Ovary (tissue), 10 donors: Measurements from ENCODE around the gene MACC1. TPM values are rescaled to one million over a fixed set of nuclear protein-coding genes. Genes with fewer than 3 reads are reported as not detected.

Experiments used
- DNase-seq, 5 donors: peaks; one replicate each; pipeline ENCODE4 v3.0.0-alpha.2; 2019 to 2020
- H3K27ac ChIP-seq, 2 donors: fragments of 200-600 bp; one replicate each; pipeline versions ENCODE4 v1.5.1 to v1.8.0; 2019 to 2022
- H3K27me3 ChIP-seq: fragments of 200-600 bp; one replicate; pipeline ENCODE4 v1.8.0; 2022
- H3K36me3 ChIP-seq: fragments of 200-600 bp; sonication (generic); one replicate; pipeline ENCODE4 v1.5.1; 2019
- H3K4me1 ChIP-seq: one replicate; pipeline ENCODE4 v1.8.1; 2013; ENCODE audit warnings: mild to moderate bottlenecking, moderate library complexity; ENCODE audit not compliant: insufficient read depth
- H3K4me3 ChIP-seq: fragments of 200-600 bp; sonication (generic); one replicate; pipeline ENCODE4 v1.5.1; 2017
- H3K9me3 ChIP-seq, 2 donors: fragments of 200-600 bp in 1 of 2; sonication (generic) in 1 of 2; one replicate each; pipeline versions ENCODE4 v1.5.1 to v1.8.1; 2013 to 2019; ENCODE audit warnings: mild to moderate bottlenecking in 1 of 2, moderate library complexity in 1 of 2
- EP300 ChIP-seq: sonication (generic); formaldehyde crosslinking; IDR thresholded peaks from one replicate; pipeline ENCODE4 v1.6.1; 2017; ENCODE audit warnings: antibody characterized with exemption
- POLR2A ChIP-seq: fragments of 450-650 bp; IDR thresholded peaks from one replicate; pipeline ENCODE4 v1.6.1; 2017; ENCODE audit warnings: antibody characterized with exemption, mild to moderate bottlenecking, moderate library complexity
- WGBS, 3 donors: extraction: QIAGEN DNeasy Blood & Tissue Kit in 1 of 3; methylation state at CpG; one replicate each; pipeline versions ENCODE4 v1.1.5 to v1.1.7; 2013 to 2017; 5-methylcytosine and 5-hydroxymethylcytosine counted together
- intact Hi-C, 4 donors: fragments of 100-400 bp; cut with DNase I; formaldehyde crosslinking; loops; one replicate each; pipeline versions ENCODE4 v1.11.0 to v1.15.1; 2022 to 2023
- long read RNA-seq, 3 donors: library from polyadenylated mRNA in 2 of 3; unstranded in 2 of 3; transcript quantifications; one replicate each; pipeline ENCODE4 v2.0.0 and lab custom pipeline, GENCODE V29; 2021 to 2026
- polyA plus RNA-seq, 2 donors: library from polyadenylated mRNA; stranded (reverse); fragments of 200-250 nt in 1 of 2; fragments of 350-450 nt in 1 of 2; fragmentation: Illumina TruSeq in 1 of 2; extraction: RNeasy Lipid Tissue Mini Kit (QIAGEN cat#74804) in 1 of 2; gene quantifications; one replicate each; pipeline ENCODE4 v1.2.3, GENCODE V29; 2013 to 2014
- total RNA-seq, 7 donors: library from RNA; depleted of rRNA in 2 of 7; stranded (reverse); fragments of >200 nt in 2 of 7; fragmentation: NEBNext Ultra II Directional in 3 of 7; extraction: Animal tissue kit (Norgen Biotek cat#: 25700) in 3 of 7; gene quantifications; one replicate each; pipeline versions ENCODE4 v1.1.0 to v1.2.4, GENCODE V29; 2016 to 2023
- TF ChIP-seq, protein P1 (sequence below), 3 donors: fragments of 450-650 bp in 2 of 3; fragments of 200-600 bp in 1 of 3; IDR thresholded peaks; one replicate each; pipeline versions ENCODE4 v1.5.1 to v1.8.0; 2016 to 2022; ENCODE audit warnings: antibody characterized with exemption in 3 of 3, mild to moderate bottlenecking in 1 of 3
- donor health status: DM: no; HTN: no; CAD: no; lungs with moderate emphysema.
- donor health status: DM: no; HTN: no; CAD: no.
- donor health status: Bipolar disorder and iron deficiency.
- donor health status: DM: yes; HTN: yes; CAD: no.
- donor health status: DM: no; HTN: no; CAD: no.
- donor health status: DM: yes; HTN: yes; CAD: no.

Gene MACC1
- total RNA-seq (1 to 10 TPM in 3 of 7 donors, under 1 TPM in 3, not detected in 1; 0.15 to 3.5 (median 0.76) TPM), polyA plus RNA-seq (under 1 TPM in 1 of 2 donors, not detected in 1; 0.05 TPM)
- long read RNA-seq, donor 1: 0 reads
- long read RNA-seq, donor 2, partial matches to known transcripts: 0 of 1 reads
- long read RNA-seq, donor 2, other reads (novel, unspliced or antisense): 0 of 1 reads
- long read RNA-seq, donor 3: 0 reads

- Histone ChIP-seq H3K4me3 (no peak within 1 kb of the TSS), H3K27ac (no peak within 1 kb of the TSS)
Measured at GRCh38 chr7:20217193-20217948, at the start of gene MACC1. TSS of gene MACC1 (minus strand) at chr7:20217384. CDS start at chr7:20161862, 55,522 bp downstream.

DNA sequence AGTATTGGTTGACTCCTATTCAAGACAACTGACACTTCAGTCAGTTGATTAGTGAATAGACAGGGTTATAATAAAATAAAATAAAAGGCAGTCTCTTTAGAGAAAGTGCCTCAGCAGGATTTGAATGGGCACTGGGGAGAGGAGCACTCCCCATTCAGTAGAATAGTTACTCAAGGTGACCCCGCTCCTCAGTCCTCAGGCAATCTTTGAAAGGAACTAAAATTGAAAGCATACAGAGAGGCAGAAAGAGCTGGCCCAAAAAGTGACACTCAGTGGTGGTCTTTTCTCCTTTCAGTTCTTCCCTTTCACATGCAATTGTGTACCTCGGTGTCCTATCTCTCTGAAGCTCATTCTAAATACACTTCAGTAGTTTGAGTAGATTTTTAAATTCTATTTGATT lies 47.4 kb upstream of the MACC1 start:
- intact Hi-C loops: no loop called here
- no peaks in the 10 kb centered on the region for H3K9me3 ChIP-seq
- no peaks in the 10 kb centered on the region for H3K27me3 ChIP-seq
- WGBS, 3 donors: 78 to 82% (median 78%) methylated on average over 2 of the region's 2 CpGs
- no peaks in the 10 kb centered on the region for H3K36me3 ChIP-seq
- DNase-seq: no peak
- H3K4me1 ChIP-seq: peaks cover 3% of the 10 kb centered on the region
- no peak for TF ChIP-seq POLR2A
- TF ChIP-seq EP300: no peak
- TF ChIP-seq, protein P1, sequence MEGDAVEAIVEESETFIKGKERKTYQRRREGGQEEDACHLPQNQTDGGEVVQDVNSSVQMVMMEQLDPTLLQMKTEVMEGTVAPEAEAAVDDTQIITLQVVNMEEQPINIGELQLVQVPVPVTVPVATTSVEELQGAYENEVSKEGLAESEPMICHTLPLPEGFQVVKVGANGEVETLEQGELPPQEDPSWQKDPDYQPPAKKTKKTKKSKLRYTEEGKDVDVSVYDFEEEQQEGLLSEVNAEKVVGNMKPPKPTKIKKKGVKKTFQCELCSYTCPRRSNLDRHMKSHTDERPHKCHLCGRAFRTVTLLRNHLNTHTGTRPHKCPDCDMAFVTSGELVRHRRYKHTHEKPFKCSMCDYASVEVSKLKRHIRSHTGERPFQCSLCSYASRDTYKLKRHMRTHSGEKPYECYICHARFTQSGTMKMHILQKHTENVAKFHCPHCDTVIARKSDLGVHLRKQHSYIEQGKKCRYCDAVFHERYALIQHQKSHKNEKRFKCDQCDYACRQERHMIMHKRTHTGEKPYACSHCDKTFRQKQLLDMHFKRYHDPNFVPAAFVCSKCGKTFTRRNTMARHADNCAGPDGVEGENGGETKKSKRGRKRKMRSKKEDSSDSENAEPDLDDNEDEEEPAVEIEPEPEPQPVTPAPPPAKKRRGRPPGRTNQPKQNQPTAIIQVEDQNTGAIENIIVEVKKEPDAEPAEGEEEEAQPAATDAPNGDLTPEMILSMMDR (IDR thresholded peaks at IDR 0.05): no peak
- H3K4me3 ChIP-seq: no peak overlapping the region
- no peak overlapping the region for H3K27ac ChIP-seq

More at GRCh38 chr7:20217193-20217948, at the start of gene MACC1:
- H3K4me1 ChIP-seq: no peaks in the 10 kb centered on the region
- WGBS, 3 donors: 74 to 81% (median 78%) methylated on average over 6 of the region's 6 CpGs
- H3K9me3 ChIP-seq: no peaks in the 10 kb centered on the region
- TF ChIP-seq, protein P1 (IDR thresholded peaks at IDR 0.05): no peak
- no peak for TF ChIP-seq EP300
- no peak for TF ChIP-seq POLR2A
- intact Hi-C loops: no loop called here
- H3K27me3 ChIP-seq: no peaks in the 10 kb centered on the region
- no peaks in the 10 kb centered on the region for H3K36me3 ChIP-seq
- DNase-seq: no peak

- Histone ChIP-seq H3K4me1 (peaks cover 3% of the 10 kb centered on the region), H3K36me3 (no peaks in the 10 kb centered on the region), H3K27me3 (no peaks in the 10 kb centered on the region), H3K4me3 (no peak overlapping the region), H3K9me3 (no peaks in the 10 kb centered on the region), H3K27ac (no peak overlapping the region)
- no peak for DNase-seq
- WGBS, 3 donors: 40 to 63% (median 56%) methylated on average over 1 of the region's 1 CpG
- TF ChIP-seq, protein P1 (IDR thresholded peaks at IDR 0.05): no peak
- TF ChIP-seq EP300 (no peak), POLR2A (no peak)
- intact Hi-C loops: no loop called here
Measured at GRCh38 chr7:20260223-20260622, 43.0 kb upstream of the MACC1 start.

DNA sequence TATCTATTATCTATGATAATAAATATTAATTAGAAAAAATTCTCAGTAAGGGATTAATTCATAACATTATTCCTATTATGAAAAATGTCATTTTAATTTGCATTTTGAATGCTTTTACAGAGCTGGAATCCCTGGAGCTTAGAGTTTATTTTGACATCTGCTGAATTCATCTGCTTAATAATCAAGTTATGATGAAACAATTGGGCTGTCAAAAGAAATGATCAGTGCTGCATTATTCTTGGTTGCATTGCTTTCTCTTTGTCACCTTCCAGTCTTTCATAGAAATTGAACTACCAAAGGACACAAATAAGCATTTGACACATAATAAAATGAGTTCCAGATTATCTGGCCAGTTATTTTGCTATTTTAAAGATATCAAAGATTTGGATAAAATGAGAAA lies 40.0 kb upstream of the MACC1 start:
- no peak for DNase-seq
- no peak overlapping the region for H3K4me3 ChIP-seq
- H3K27ac ChIP-seq: no peak overlapping the region
- peaks cover 3% of the 10 kb centered on the region for H3K4me1 ChIP-seq
- H3K9me3 ChIP-seq: no peaks in the 10 kb centered on the region
- no peak for TF ChIP-seq POLR2A
- TF ChIP-seq, protein P1 (IDR thresholded peaks at IDR 0.05): no peak
- TF ChIP-seq EP300: no peak
- intact Hi-C loops: no loop called here
- no peaks in the 10 kb centered on the region for H3K27me3 ChIP-seq
- no peaks in the 10 kb centered on the region for H3K36me3 ChIP-seq
